ENCODE measurements around the gene C20orf144.

Gene C20orf144

GRCh38 chr20:33656010-33656782, 5.9 kb upstream of the C20orf144 start:
- no peak for DNase-seq
- Mint-ChIP-seq H3K4me1 (peaks cover 11% of the 10 kb centered on the region), H3K27me3 (ENCODE audit: low read depth, poor library complexity) (no peaks in the 10 kb centered on the region), H3K4me3 (no peak overlapping the region), H3K9me3 (no peaks in the 10 kb centered on the region), H3K36me3 (ENCODE audit: low read depth) (no peaks in the 10 kb centered on the region), H3K27ac (no peak overlapping the region)
- TF ChIP-seq CTCF (IDR thresholded peaks at IDR 0.05), result no peak

GRCh38 chr20:33656783-33657703, 5.1 kb upstream of the C20orf144 start:
- no peaks in the 10 kb centered on the region for H3K36me3 Mint-ChIP-seq (ENCODE audit: low read depth)
- DNase-seq, result no peak
- no peaks in the 10 kb centered on the region for H3K27me3 Mint-ChIP-seq (ENCODE audit: low read depth, poor library complexity)
- TF ChIP-seq CTCF (IDR thresholded peaks at IDR 0.05), result no peak
- no peak overlapping the region for H3K27ac Mint-ChIP-seq
- H3K9me3 Mint-ChIP-seq, result no peaks in the 10 kb centered on the region
- H3K4me1 Mint-ChIP-seq, result peaks cover 11% of the 10 kb centered on the region
- H3K4me3 Mint-ChIP-seq, result no peak overlapping the region

GRCh38 chr20:33657704-33658095, 4.4 kb upstream of the C20orf144 start:
- no peak overlapping the region for H3K4me3 Mint-ChIP-seq
- H3K27ac Mint-ChIP-seq, result no peak overlapping the region
- H3K36me3 Mint-ChIP-seq (ENCODE audit: low read depth), result no peaks in the 10 kb centered on the region
- peaks cover 13% of the 10 kb centered on the region for H3K4me1 Mint-ChIP-seq
- H3K9me3 Mint-ChIP-seq, result no peaks in the 10 kb centered on the region
- TF ChIP-seq CTCF (IDR thresholded peaks at IDR 0.05), result no peak
- H3K27me3 Mint-ChIP-seq (ENCODE audit: low read depth, poor library complexity), result no peaks in the 10 kb centered on the region
- no peak for DNase-seq

GRCh38 chr20:33658510-33658909, 3.6 kb upstream of the C20orf144 start:
- no peaks in the 10 kb centered on the region for H3K9me3 Mint-ChIP-seq
- TF ChIP-seq CTCF (IDR thresholded peaks at IDR 0.05), result no peak
- H3K4me1 Mint-ChIP-seq, result peaks cover 11% of the 10 kb centered on the region
- H3K36me3 Mint-ChIP-seq (ENCODE audit: low read depth), result no peaks in the 10 kb centered on the region
- H3K27ac Mint-ChIP-seq, result no peak overlapping the region
- H3K4me3 Mint-ChIP-seq, result no peak overlapping the region
- no peaks in the 10 kb centered on the region for H3K27me3 Mint-ChIP-seq (ENCODE audit: low read depth, poor library complexity)
- DNase-seq, result no peak

DNA sequence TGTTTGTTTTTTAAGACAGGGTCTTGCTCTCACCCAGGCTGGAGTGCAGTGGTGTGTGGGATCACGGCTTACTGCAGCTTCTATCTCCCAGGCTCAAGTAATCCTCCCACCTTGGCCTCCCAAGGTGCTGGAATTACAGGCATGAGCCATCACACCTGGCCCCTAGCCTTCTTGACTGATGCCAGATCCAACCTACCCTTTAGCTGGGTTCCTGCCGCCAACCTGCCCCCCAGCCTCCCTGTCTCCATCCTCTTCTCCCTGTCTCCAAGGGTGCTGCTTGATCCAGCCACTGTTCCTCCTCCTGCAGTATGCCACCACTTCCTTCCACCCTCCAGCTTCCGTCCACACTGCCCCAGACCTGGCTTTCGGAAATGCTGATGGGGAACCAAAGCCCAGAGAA, 3.2 kb upstream of the C20orf144 start:
- Mint-ChIP-seq H3K36me3 (ENCODE audit: low read depth) (no peaks in the 10 kb centered on the region), H3K4me1 (peaks cover 11% of the 10 kb centered on the region), H3K4me3 (no peak overlapping the region), H3K9me3 (no peaks in the 10 kb centered on the region), H3K27ac (no peak overlapping the region), H3K27me3 (ENCODE audit: low read depth, poor library complexity) (no peaks in the 10 kb centered on the region)
- DNase-seq, result no peak
- TF ChIP-seq CTCF (IDR thresholded peaks at IDR 0.05), result no peak

Data from nephron progenitor cell (in vitro differentiated cells).